Measurements from ENCODE around the gene RASGRF2.

The RASGRF2 gene

DNA sequence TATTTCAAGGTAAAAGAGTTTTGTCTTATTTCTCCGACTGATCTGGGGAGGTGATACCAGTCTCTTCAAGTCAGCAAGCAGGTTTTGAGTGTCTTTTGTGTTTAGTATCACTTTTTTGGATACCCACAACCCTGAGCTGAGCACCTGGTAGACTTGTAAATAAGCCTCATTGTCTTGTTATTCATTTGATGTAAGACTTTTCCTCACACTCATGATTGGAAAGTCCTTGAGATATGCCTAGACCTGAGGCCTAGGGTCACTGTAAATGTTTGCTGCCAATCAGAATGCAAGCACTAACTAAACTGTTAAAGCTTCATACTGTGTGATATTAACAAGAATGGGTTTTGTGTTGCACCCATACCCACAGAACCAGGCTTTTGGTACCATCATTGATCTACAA lies 172.2 kb downstream of the RASGRF2 start:
- Mint-ChIP-seq H3K27ac (no peak overlapping the region), H3K27me3 (peaks cover 8% of the 10 kb centered on the region), H3K4me1 (no peaks in the 10 kb centered on the region), H3K36me3 (no peaks in the 10 kb centered on the region), H3K4me3 (no peak overlapping the region), H3K9me3 (peaks cover 8% of the 10 kb centered on the region)
- ATAC-seq = no peak

DNA sequence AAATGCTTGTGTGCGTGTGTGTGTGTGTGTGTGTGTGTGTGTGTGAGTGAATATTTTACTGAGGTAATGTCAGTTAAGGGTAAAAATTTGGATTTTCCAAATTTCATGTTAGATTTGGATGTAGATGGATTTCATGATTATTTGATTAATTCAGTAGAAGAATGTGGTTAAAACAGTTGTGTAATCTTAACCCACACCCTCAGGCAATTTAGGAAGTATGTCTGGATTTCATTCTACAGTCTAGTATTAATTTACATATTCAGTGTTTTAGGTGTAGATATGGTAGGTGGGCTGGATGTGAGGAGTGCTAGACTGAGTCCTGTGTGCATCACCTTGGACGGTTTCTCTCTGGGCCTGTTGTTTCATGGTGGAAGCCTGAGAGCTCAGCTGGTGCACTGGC lies 173.9 kb downstream of the RASGRF2 start:
- Mint-ChIP-seq H3K9me3 (peaks cover 8% of the 10 kb centered on the region), H3K27me3 (peaks cover 8% of the 10 kb centered on the region), H3K36me3 (no peaks in the 10 kb centered on the region), H3K4me1 (no peaks in the 10 kb centered on the region), H3K27ac (no peak overlapping the region), H3K4me3 (no peak overlapping the region)
- ATAC-seq = no peak

DNA sequence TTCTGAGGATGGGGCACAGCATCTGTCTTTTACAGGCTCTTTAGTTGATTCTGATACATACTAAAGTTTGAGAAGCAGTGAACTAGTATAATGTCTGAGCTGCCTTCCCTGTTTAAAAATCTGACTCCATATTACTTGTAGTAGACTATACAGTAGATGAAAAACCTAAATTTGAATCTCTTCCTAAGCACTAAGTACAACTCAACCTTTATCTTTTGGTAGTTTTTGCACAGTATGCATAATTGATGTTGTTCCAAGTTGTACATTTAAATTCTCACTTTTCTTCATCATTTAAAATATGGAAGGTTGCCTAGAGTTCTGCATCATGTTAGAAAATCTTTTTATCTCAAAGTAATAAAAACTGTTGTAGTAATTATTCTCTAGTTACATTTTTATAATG lies 174.4 kb downstream of the RASGRF2 start:
- Mint-ChIP-seq H3K27ac (no peak overlapping the region), H3K36me3 (no peaks in the 10 kb centered on the region), H3K4me3 (no peak overlapping the region), H3K4me1 (no peaks in the 10 kb centered on the region), H3K9me3 (peaks cover 8% of the 10 kb centered on the region), H3K27me3 (peaks cover 8% of the 10 kb centered on the region)
- no peak for ATAC-seq

DNA sequence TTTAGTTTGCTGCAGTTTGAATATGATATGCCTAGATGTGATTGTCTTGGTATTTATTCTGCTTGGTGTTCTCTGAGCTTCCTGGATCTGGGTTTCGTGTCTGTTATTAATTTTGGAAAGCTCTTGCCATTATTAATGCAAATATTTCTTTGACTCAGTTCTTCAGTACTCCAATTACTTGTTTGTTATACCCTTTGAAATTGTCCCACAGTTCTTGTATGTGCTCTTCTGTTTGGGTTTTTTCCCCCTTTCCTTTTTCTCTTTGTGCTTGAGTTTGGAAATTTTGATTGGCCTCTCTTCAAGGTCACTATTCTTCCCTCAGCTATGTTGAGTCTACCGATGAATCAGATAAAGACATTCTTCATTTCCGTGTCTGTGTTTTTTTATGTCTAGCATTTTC lies 176.4 kb downstream of the RASGRF2 start:
- H3K36me3 Mint-ChIP-seq = no peaks in the 10 kb centered on the region
- H3K27me3 Mint-ChIP-seq = peaks cover 8% of the 10 kb centered on the region

DNA sequence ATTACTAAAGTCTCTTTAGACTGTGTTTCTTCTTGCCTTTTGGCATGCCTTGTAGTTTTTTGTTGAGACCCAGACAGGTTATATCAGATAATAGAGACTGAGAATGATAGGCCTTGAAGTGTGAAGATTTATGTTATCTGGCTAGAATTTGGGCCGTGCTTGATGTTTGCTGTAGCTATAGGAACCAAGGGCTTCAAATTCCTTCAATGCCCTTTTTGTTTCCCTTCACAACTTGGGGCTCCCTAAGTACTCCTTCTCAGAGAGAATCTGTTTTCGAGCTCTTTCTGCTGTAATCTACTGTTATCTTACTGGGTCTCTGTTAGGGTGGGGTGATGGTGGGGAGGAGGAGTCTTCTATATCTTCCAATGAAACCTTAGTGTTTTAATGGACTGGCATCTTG lies 177.7 kb downstream of the RASGRF2 start:
- H3K27ac Mint-ChIP-seq = no peak overlapping the region
- H3K27me3 Mint-ChIP-seq = no peaks in the 10 kb centered on the region
- H3K4me3 Mint-ChIP-seq = no peak overlapping the region
- peaks cover 8% of the 10 kb centered on the region for H3K9me3 Mint-ChIP-seq
- no peaks in the 10 kb centered on the region for H3K4me1 Mint-ChIP-seq
- H3K36me3 Mint-ChIP-seq = no peaks in the 10 kb centered on the region
- no peak for ATAC-seq

More for the DNA sequence above, 176.4 kb downstream of the RASGRF2 start:
- no peak for ATAC-seq
- Mint-ChIP-seq H3K4me3 (no peak overlapping the region), H3K4me1 (no peaks in the 10 kb centered on the region), H3K9me3 (peaks cover 8% of the 10 kb centered on the region), H3K27ac (no peak overlapping the region)

DNA sequence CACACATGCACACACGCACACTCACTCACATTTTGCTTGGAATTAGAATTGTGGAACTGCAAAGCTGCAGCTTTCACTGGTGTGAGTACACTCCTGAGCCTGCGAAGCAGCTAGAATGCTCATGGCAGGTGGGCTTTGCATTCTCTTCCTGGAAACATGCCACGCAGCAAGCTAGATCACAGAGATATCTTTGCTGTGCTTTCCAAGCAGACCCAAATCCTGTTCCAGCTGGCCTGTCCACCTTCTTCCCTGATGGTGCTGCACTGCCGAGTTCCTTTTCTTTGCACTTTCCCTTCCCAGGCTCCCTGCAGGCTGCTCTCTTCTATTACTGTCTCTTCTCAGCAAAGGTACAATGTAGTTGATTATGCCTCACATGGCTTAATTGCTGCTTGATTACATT lies 180.3 kb downstream of the RASGRF2 start:
- no peak for ATAC-seq
- no peak overlapping the region for H3K4me3 Mint-ChIP-seq
- H3K27me3 Mint-ChIP-seq = no peaks in the 10 kb centered on the region
- peaks cover 8% of the 10 kb centered on the region for H3K9me3 Mint-ChIP-seq
- H3K36me3 Mint-ChIP-seq = no peaks in the 10 kb centered on the region
- no peak overlapping the region for H3K27ac Mint-ChIP-seq
- no peaks in the 10 kb centered on the region for H3K4me1 Mint-ChIP-seq

DNA sequence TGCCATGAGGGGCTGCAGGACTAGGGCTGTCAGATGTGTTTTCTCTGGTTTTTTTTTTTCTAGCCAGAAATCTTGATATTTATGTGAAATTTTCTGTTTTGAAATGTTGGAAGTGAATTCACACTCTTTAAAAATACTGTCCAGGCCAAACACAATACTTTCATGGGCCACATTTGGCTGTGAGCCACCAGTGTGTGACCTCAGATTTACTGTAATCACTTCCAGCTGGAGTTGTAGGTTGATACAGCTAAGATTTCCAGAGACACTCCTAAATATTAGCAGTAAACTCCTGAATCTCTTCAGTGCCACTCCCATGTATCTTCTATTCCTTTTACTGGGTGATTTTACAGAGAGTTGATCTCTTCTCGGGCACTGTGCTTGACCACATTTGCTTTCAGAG lies 180.8 kb downstream of the RASGRF2 start:
- no peak for ATAC-seq
- H3K9me3 Mint-ChIP-seq = peaks cover 8% of the 10 kb centered on the region
- no peaks in the 10 kb centered on the region for H3K4me1 Mint-ChIP-seq
- H3K27ac Mint-ChIP-seq = no peak overlapping the region
- H3K27me3 Mint-ChIP-seq = no peaks in the 10 kb centered on the region
- H3K4me3 Mint-ChIP-seq = no peak overlapping the region
- no peaks in the 10 kb centered on the region for H3K36me3 Mint-ChIP-seq

DNA sequence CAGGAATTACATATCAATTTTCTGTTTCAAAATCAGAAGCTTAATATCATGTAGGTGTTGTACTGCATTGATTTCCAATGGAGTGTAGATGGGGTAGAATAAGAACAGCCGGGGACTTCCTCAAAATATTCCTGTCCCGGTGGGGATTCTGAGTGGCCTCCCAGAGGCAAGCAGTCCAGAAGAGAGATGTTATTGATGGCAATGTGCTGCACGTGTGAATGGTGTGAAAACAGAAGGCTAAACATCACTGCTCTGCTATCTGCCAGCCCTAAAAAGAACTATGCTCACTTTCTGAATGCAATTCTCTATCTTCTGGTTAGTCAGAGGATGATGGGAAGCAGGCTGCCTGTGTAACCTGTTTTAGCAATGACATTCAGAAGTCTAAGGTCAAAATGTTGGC lies 181.9 kb downstream of the RASGRF2 start:
- H3K27ac Mint-ChIP-seq = no peak overlapping the region
- no peak for ATAC-seq
- no peaks in the 10 kb centered on the region for H3K27me3 Mint-ChIP-seq
- no peaks in the 10 kb centered on the region for H3K4me1 Mint-ChIP-seq
- no peak overlapping the region for H3K4me3 Mint-ChIP-seq
- H3K9me3 Mint-ChIP-seq = no peaks in the 10 kb centered on the region
- H3K36me3 Mint-ChIP-seq = no peaks in the 10 kb centered on the region

DNA sequence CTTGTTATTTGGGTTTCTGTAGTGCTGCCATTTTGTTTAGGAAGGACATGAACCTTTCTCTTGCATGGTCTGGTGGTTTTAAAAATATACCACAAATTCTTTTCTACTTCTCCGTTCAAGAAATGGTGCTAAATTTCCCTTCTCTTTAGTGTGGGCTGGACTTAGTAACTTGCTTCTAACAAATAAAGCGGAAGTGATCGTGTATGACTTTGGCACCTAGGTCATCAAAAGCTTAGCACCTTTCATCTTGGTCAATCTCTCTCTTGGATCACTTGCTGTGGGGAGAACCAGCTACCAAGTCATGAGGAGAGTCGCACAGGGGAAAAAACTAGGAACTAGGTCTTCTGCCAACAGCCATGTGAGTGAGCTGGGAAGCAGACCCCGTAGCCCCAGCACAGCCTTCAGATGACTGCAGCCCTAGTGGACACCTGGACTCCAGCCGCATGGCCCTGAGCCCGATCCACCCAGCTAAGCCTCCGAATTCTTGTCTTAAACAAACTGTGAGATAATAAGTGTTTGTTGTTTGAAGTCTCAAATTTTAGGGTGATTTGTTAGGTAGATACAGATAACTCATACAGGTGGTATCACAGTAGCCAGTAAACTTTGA lies 185.3 kb downstream of the RASGRF2 start:
- Mint-ChIP-seq H3K4me3 (no peak overlapping the region), H3K27me3 (no peaks in the 10 kb centered on the region), H3K4me1 (no peaks in the 10 kb centered on the region), H3K9me3 (no peaks in the 10 kb centered on the region), H3K27ac (no peak overlapping the region), H3K36me3 (no peaks in the 10 kb centered on the region)
- ATAC-seq = no peak

DNA sequence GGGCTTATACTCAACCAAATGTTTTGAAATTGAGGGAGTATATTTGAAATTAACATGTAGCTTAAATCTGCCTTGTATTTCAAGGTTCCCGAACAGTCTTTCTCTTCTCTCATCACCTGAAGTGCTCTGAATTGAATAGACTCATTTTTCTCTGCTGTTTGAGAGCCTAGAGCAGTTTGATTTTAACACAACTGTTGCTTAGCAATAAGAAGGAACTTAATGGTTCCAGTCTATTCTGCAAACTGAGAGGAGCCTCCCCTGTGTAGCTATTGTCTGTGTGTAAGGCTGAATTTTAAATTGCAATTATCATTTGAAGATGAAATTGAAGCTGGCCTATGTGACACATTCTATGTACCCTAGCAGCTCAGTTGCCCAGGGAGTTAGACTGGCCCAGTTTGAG lies 185.9 kb downstream of the RASGRF2 start:
- Mint-ChIP-seq H3K27ac (no peak overlapping the region), H3K27me3 (no peaks in the 10 kb centered on the region), H3K4me3 (no peak overlapping the region), H3K9me3 (no peaks in the 10 kb centered on the region), H3K4me1 (no peaks in the 10 kb centered on the region), H3K36me3 (no peaks in the 10 kb centered on the region)
- no peak for ATAC-seq

DNA sequence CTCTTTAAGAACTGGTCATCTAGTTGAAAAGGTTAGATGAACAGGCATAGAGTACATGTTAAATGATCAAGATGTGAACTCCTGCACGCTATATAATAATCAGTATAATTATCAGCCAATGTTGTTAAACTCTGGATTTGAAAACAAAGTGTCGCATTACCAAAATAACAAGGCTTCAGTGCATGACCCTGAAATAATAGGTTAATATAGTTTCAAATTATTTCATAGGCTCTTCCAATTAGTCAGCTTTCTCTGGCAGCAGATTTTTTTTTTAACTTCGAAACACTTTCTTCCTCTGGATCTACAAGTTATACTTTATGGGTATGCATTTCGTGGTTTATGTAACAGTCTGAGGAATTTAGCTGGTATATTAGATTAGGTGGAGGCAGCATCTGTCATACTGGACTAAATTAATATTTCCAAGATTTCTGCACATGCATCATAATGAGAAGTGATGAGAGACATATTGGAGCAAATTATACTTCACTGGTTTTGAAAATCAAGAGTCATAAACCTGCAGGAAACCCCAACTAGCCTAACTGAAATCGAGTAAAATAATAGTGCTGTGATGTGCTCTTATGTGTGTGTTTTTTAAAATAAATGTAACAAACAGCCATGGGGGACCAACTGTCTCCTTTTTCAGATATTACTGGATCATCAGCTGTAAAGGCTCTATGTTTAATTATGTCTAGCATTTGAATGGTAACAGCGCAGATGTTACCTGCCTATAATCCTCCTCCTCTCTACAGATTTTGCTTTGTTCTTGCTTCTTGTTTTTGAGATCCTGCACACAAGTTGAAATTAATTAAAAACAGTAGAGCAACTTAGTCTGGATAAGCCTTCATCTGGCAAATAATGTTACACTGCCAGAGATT lies 187.1 kb downstream of the RASGRF2 start:
- H3K36me3 Mint-ChIP-seq = no peaks in the 10 kb centered on the region
- no peak for ATAC-seq
- no peak overlapping the region for H3K27ac Mint-ChIP-seq
- no peaks in the 10 kb centered on the region for H3K9me3 Mint-ChIP-seq
- no peak overlapping the region for H3K4me3 Mint-ChIP-seq
- no peaks in the 10 kb centered on the region for H3K27me3 Mint-ChIP-seq
- H3K4me1 Mint-ChIP-seq = no peaks in the 10 kb centered on the region

DNA sequence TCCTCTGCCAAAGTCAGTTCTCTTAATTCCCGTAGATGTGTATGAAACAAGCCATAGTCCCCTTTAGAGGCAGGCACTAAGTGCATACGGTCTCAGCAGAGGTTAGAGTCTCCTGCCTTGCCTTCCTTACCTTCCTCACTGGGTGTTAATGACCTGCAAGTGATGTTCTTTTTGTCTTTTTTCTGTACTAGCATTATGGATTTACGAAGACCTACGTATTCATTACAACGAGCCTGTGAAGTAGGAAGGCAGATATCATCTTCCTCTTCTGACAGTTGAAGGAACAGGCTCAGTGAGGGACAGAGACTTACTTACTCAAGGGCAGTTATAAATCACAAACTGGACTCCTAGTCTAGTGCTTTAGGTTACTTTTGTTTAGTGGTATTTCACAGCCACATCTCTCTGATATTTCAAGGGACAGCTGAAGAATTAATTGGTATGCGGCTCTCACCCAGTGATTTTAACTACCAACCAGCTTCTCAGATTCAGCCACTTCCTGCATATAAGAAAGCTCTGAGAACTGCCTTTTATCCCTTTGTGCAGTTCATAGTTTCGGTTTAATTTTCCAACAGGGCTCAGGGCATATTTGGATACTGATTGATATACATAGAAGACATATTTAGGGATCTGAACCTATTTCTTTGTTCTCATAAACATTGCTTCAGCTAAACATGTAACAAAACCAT lies 187.9 kb downstream of the RASGRF2 start:
- H3K4me3 Mint-ChIP-seq = no peak overlapping the region
- H3K4me1 Mint-ChIP-seq = no peaks in the 10 kb centered on the region
- no peaks in the 10 kb centered on the region for H3K27me3 Mint-ChIP-seq
- no peak overlapping the region for H3K27ac Mint-ChIP-seq
- peaks cover under 1% of the 10 kb centered on the region for H3K9me3 Mint-ChIP-seq
- no peak for ATAC-seq
- H3K36me3 Mint-ChIP-seq = no peaks in the 10 kb centered on the region

DNA sequence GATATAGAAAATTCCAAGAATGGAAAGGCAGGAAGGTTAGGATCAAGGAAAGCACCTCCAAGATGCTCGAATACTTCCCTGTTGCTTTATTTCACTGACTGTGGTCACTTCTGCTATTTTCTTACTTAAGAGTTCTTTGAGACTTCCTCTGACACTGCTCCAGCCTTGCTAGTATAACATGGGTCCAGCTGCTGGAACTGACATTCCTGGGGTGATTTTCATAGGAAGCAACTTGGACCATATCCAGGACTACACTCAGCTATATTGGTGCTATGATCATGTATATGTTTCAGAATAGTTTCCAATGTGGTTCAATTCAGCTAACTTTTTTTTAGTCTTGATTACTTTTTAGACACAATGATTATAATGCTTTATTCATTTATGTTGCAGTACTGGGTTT lies 191.4 kb downstream of the RASGRF2 start:
- Mint-ChIP-seq H3K27me3 (no peaks in the 10 kb centered on the region), H3K36me3 (peaks cover 6% of the 10 kb centered on the region), H3K4me3 (no peak overlapping the region), H3K27ac (no peak overlapping the region), H3K9me3 (peaks cover 10% of the 10 kb centered on the region), H3K4me1 (no peaks in the 10 kb centered on the region)
- ATAC-seq = no peak

DNA sequence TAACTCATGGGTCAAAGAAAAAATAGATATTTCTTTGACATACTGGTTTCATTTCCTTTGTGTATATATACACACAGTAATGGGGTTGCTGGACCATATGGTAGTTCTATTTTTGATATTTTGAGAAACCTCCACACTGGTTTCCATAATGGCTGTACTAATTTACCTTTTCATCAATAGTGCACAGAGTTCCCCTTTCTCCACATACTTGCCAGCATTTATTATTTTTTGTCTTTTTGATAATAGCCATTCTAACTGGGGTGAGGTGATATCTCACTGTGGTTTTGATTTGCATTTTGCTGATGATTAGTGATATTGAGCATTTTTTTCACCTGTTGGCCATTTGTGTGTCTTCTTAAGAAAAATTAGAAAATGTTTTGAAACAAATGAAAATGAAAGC lies 194.6 kb downstream of the RASGRF2 start:
- Mint-ChIP-seq H3K4me1 (no peaks in the 10 kb centered on the region), H3K9me3 (peaks cover 10% of the 10 kb centered on the region), H3K27ac (no peak overlapping the region), H3K27me3 (no peaks in the 10 kb centered on the region), H3K4me3 (no peak overlapping the region), H3K36me3 (peaks cover 6% of the 10 kb centered on the region)
- no peak for ATAC-seq

DNA sequence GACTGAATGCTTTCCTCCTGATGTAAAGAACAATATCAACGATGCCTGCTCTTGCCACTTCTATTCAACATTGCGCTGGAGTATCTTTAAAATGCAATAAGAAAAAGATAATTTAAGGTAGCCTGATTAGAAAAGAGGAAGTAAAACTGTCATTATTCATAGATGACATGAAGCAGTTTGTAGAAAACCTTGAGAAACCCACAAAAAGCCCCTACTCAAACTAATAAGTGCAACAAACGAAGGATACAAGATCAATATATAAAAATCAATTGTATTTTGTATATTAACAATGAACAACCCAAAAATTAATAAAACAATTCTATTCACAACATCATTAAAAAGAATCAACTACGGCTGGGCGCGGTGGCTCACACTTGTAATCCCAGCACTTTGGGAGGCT lies 196.6 kb downstream of the RASGRF2 start:
- Mint-ChIP-seq H3K4me3 (no peak overlapping the region), H3K4me1 (no peaks in the 10 kb centered on the region), H3K9me3 (peaks cover 10% of the 10 kb centered on the region), H3K27me3 (no peaks in the 10 kb centered on the region), H3K27ac (no peak overlapping the region), H3K36me3 (peaks cover 6% of the 10 kb centered on the region)
- no peak for ATAC-seq
